GM10266 (cell line): ENCODE results near the gene HUNK.

Experiments
- DNase-seq: peaks from one replicate; pipeline ENCODE4 v3.0.0; 2012; ENCODE audit errors: extremely low spot score
- CTCF ChIP-seq: IDR thresholded peaks from 2 replicates; pipeline ENCODE4 v1.5.1; 2012; ENCODE audit warnings: mild to moderate bottlenecking, low read depth; ENCODE audit not compliant: control insufficient read depth, insufficient read depth; ENCODE audit errors: missing control alignments

Gene HUNK

DNA sequence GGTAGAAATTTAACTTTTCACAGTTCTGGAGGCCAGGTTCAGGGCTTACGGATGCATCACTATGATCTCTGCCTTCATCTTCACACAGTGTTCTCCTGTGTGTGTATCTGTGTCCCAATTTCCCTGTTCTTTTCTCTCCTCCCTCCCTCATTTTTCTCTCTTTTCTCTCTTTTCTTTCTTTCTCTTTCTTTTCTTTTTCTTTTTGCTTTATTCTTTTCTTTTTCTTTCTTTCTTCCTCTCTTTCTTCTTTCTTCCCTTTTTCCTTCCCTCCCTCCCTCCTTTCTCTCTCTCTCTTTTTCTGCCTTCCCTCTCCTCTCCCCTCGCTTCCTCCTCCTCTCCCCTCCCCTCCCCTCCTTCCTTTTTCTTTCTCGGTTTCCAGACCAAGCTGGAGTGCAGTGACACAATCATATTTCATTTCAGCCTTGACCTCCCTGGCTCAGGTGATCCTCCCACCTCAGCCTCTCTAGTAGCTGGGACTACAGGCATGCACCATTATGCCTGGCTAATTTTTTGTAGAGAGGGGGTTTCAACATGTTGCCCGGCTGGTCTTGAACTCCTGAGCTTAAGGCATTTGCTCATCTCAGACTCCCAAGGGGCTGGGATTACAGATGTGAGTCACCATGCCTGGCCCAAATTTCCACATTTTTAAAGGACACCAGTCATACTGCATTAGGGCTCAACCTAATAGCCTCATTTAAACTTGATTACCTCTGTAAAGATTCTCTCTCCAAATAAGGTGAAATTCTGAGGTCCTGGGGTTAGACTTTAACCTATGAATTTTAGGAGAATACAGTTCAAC, 115.9 kb downstream of the HUNK start:
- no peak for DNase-seq
- TF ChIP-seq CTCF, result no peak

- no peak for DNase-seq
- TF ChIP-seq CTCF, result no peak
These were observed 118.8 kb downstream of the HUNK start for GRCh38 chr21:31991356-31992331.

DNA sequence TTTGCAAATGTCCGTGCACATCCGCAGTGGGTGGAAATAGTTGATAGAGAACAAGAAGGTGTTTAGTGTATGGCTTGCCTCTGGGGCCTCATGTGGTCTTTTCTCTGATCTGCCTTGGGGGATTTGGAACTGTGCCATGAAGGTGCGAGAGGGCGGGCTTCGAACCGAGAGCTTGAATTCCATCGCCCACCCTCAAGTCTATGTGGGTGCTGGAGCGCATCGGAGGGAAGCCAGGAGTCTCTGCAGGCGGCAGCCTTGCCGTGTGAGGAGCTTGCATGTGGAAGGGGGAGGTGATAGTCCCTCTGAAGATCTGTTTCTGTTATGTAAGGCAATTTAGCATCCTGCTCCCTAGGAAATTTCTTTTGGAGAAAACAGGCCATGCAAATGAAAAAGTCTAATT, 119.6 kb downstream of the HUNK start:
- no peak for DNase-seq
- no peak for TF ChIP-seq CTCF

DNA sequence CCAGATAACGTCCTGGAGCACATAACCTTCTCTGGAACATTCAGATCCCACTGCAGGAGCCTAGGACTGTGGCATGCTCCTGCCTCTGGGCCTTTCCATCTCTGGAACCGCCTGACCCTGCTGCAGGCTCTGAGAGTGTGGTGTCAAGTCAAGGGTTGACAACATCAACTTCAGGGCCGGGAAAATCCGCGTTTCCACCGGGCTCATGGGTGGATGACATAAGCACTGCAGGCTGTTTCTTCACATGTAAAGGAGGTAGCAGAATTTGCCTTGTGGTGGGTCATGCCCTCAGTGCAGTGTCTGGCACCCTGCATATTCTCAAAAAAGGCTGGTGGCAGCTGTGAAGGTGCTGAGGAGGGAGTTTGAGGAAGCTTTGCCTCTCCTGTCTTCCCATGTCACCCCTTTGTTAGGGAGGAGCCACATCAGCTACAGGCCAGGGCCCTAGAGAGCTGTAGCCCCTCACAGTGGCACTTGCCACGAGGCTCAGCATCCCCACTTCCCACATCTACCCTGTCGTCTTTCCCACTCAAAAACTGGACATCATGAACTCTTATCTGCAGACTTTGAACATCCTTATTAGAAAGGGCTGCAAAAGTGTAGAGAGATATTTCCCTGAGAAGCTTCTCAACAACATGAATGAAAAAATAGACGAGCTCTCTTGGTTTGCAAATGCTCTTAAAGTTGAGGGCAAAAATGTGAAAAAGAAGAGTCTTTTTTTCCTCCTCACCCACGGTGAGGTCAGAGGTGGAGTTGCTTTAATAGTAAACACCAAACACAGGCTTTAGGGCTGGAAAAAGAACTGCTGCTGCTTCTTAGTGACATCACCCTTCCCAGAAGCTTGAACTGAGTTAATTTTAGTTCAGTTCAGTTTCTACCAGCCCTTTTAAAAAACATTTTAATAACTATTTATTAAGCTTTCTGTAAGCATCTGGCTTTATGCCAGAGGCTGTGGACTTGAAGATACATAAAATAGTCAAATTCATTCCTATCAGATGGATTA, 121.3 kb downstream of the HUNK start:
- no peak for DNase-seq
- TF ChIP-seq CTCF, result no peak

DNA sequence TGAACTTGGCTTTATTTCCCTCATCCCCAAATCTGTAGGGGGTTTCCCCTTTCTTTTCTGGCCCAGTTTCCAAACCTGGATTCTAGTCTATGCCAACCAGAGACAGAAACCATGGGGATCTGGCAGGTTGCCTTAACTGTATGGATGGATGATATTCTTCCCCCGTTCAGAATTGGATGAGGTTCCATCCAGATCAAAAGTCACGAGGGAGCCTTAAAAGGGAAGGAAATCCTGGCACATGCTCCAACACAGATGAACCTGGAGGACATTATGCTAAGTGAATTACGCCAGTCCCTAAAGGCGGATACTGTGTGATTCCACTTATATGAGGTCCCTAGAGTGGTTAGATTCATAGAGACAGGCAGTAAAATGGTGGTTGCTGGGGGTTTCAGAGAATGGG, 124.4 kb downstream of the HUNK start:
- TF ChIP-seq CTCF, result no peak
- no peak for DNase-seq

DNA sequence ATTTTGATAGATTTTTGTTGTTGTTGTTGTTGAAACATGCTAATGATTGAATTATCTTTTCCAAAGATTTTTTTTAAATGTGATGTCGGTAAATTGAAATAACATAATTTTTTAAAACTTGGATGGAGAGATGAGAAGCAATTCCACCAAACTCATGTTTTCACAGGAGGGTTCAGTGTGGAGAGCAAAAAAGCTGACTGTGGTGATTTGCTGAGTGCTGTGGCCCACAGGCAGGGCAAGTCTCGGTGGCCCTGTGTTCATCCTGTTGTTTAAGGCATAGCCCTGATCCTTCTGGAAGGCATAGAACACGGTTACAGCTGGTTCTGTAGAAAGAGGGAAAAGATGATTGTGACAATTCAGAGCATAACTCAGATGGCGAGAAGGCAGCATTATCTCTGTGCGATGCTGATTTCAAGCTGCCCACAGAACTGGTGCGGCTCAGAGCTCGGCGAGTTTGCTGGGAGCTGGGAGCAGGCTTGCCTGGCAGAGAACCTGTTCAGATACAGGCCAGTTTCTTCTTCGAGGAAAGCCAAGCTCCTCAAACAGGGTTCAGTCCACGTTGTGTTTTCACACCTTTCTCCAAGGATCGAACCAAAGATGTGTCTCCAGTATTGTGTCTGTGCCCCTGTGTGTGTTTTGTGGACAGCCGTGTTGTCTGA, 127.1 kb downstream of the HUNK start:
- no peak for TF ChIP-seq CTCF
- no peak for DNase-seq
